Activated T-cell treated with anti-CD3 and anti-CD28 coated beads, Interleukin-2, amount 50 U/mL, for 48 hours (primary cell): ENCODE measurements around the gene SUMO3.

Source experiments
- DNase-seq, 2 experiments: peaks; one replicate each; pipeline ENCODE4 v3.0.0-alpha.2; 2020

SUMO3 gene

DNA sequence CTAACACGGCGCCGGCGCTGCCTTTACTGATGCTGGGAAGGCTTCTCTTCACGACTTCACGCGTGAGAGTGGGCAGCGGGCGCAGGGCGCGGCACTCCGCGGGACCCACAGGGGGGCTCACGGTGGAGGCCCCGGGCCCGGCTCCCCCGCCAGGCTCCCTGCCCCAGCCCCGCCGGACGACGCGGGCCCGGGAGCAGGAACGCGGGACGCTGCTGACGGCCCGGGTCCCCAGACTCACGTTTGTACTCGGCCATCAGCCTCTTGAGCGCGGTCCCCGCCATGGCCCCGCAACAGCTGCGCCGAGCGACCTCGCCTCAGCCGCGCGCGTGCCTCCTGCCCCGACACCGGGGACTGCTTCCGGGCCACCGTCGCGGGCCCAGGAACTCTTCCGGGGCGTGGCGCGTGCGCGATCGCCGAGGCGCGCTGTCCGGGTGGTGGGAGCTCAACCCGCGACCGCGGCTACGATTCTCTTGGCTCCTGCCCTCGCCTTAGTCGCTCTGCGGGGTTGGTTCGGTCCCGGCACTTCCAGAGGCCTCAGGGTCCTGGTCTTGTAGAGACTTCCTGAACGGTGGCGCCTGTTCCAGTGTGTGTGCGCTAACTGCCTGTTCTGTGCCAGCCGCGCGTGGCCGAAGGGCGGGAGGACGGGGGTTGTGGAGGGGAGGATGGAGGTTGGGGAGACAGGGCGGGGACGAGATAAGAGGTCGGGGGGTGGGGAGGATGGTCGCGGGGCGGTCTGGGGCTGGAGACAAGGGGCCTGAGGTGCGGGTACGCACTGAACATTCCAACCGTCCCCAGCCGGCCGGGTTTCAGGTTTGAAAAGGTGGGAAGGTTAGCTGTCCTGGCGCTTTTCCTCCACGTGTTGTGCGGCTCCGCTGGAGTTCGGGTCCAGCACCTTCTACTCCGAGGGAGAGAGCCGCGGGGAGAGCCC, 16.1 kb downstream of the SUMO3 start, which contains the start of gene UBE2G2:
Gene UBE2G2 (minus strand): TSS at position 353 of the 928 bp plus-strand sequence. CDS start 72 bp downstream, at position 281.
- peak; percentile 90 to 93 for DNase-seq

DNA sequence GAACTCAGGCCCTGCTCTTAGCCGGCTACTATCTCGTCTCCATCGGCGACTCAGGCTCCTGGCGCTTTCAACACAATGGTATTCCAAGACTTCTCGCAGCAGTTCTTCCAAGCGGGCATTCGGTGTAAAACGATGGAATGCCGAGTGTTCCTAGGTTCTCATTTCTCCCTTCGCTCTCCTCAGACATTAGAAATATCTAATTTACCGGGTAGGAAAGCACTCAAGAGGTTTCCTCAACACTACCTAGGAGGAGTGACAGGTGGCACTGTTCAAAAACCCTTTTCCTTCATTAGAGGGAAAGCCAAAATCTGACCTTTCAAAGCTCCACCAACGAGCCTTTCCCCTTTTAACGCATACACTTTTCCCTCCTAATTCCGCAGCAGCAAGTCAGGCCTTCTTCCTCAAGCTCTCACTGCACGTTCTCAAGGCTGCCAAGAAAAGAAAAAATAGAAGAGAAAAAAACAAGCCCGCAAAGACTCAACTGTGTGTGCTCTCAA, 16.8 kb downstream of the SUMO3 start:
- DNase-seq, result peak in 1 of 2 experiments; percentile 27

DNA sequence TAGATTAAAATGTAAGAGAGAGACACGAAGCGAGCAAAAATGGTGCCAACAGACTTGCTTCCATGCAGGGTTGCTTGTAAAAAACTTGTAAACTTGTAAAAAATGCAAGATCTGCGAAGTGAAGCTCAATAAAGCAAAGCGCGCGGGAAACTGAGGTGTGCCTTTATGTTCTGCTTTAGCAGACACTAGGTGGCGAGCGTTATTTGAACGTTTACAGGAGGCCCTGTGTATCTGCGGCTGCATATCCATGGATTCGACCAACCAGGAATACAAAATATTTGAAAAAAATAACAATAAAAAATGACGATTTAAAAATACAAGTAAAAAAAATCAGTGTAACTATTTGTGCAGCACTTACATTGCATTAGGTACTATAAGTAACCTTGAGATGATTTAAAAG, 17.8 kb downstream of the SUMO3 start:
- no peak for DNase-seq

DNA sequence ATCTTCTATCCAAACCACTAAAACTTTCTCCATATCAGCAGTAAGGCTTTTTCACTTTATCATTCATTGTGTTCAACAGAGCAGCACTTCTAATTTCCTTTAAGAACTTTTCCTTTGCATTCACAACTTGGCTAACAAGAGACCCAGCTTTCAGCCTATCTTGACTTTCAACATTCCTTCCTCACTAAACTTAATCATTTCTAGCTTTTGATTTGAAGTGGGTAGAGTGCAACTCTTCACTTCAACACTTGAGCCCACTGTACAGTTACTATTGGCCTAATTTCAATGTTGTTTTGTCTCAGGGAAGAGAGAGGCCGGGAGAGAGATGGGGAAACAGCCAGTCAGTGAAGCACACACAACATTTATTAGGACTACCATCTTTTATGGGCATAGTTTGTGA, 18.2 kb downstream of the SUMO3 start:
- no peak for DNase-seq

DNA sequence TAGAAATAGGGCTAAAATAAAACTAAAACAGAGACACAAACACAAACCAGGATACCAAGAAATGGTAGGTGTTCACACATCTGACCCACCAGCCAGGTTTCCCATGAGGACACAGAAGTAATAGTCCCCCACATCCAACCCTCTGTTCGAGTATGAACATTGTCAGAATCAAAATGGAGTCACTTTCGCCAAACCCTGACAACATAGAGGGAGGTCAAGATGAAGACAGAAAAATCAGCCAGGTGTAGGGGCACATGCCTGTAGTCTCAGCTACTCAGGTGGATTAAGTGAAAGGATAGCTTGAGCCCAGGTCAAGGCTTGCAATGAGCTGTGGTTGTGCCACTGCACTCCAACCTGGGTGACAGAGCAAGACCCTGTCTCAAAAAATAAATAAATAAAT, 20.1 kb downstream of the SUMO3 start:
- DNase-seq, result no peak

DNA sequence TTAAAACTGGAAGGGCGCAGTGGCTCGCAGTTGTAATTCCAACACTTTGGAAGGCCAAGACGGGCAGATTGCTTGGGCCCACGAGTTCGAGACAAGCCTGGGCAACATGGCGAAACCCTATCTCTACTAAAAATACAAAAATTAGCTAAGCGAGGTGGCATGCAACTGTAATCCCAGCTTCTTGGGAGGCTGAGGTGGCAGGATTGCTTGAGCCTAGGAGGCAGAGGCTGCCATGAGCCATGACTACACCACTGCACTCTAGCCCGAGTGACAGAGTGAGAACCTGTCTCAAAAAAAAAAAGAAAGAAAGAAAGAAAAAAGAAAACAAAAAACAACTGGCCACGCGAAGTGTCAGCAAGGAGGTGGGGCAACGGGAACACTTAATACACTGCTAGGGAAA, 22.5 kb downstream of the SUMO3 start:
- no peak for DNase-seq

DNA sequence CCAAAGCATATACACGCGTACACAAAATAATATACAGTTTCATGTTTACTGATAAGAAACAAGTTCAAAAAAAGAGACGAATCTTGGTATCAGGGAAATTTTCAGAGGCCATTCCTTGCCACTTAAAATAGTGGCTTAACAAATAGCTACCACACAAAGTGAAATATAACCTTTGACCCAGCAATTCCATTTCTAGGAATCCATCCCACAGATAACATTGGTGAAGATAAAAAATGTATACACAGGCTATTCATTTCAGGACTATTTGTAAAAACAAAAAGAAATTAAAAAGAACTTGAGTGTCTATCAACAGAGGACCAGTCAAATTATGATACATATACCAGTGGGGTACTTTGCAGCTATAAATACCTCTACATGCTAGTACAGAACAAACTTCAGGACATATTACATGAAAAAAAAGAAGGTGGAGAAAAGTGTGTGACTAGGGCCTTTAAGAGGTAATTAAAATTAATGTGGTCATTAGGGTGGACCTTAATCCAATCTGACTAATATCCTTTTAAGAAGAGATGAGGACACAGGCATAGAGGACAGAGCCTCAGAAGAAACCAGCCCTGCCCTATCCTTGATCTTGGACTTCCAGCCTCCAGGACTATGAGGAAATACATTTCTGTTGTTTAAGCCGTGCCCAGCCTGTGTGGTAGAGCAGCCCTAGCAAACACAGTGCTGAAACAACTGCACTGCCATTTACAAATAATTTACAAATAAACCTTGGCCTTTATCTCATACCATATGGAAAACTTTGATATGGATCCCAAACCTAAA, 24.1 kb downstream of the SUMO3 start:
- DNase-seq, result no peak

DNA sequence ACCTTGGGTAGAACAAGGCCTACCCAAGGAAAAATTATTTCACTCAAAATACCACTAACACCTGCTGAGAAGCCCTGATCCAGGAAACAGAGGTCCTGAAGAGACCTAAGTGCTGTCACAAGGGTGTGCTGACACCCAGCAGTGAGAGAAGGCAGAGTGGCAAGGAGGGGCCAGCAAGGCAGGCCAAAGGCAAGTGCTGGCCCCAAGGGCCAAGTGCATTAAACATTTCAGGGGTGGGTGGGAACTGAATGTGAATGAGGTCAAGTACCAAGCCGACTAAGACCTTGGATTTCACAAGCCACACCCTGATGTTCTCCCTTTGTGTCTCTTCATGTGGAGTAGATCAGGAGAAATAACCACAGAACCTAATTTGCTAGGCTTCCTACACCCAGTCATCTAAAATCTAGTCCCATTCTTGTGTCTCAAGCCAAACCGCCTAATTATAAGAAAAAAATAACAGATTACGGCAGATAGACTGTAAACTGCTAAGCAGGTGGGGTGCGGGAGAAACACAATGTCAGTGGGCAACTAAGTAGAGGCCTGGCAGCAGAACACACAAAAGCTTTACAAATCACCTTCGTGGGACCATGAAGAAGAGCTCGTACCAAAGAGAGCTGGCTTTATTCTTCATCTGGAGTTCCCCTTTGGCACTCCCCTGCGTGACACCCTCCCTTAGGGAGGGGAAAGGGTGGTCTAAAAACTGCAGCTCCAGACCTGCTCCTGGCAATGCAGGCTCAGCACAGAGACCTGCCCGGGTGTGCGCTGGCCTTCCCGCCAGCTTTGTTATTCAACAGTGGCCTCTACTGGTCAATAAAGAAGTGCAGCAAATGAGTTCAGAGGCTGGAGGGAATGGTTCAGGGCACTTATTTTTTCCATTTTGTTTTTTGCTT, 24.9 kb downstream of the SUMO3 start:
- DNase-seq, result peak; percentile 48 to 56

DNA sequence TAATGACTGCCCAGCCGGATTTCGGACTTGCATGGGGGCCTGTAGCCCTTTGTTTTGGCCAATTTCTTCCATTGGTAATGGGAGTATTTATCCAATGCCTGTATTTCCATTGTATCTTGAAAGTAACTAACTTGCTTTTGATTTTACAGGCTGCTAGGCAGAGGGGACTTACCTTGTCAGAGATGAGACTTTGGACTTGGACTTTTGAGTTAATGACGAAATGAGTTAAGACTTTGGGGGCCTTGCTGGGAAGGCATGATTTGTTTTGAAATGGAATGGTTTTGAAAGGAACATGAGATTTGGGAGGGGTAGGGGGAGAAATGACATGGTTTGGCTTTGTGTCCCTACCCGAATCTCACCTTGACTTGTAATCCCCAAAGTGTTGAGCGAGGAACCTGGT, 25.9 kb downstream of the SUMO3 start:
- DNase-seq, result no peak

DNA sequence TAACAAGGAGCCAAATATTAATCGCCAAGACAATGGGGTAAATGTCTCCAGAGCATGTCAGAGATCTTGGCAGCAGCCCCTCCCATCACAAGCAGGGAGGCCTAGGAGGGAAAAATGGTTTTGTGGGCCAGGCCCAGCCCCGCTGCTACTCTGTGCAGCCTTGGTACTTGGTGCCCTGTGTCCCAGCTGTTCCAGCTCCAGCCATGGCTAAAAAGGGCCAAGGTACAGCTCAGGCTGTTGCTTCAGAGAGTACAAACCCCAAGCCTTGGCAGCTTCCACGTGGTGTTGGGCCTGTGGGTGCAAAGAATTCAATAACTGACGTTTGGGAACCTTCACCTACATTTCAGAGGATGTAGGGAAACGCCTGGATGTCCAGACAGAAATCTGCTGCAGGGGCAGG, 26.6 kb downstream of the SUMO3 start:
- no peak for DNase-seq

DNA sequence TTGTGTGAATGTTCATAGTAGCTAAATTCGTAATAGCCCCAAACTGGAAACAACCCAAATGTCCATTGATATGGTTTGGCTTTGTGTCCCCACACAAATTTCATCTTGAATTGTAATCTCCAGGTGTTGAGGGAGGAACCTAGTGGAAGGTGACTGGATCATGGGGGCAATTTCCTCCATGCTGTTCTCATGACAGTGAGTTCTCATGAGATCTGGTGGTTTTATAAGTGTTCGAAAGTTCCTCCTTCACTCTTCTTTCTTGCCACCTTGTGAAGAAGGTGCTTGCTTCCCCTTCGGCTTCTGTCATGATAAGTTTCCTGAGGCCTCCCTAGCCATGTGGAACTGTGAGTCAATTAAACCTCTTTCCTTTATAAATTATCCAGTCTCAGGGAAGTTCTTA, 27.5 kb downstream of the SUMO3 start:
- DNase-seq, result no peak

DNA sequence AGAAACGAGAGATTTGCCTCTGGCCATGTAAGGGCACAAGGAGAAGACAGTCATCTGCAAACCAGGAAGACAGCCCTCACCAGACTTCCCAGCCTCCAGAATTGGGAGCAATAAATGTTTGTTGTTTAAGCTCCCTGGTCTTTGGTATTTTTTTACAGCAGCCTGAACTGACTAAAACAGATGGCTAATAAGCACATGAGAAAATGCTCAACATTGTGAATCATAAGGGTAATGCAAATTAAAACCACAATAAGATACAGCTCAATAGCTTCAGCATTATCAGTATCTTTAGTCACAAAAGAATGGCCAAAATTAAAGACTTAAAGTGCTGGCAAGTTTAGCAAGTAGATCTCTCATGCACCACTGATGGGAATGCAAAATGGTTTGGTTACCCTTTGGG, 28.0 kb downstream of the SUMO3 start:
- no peak for DNase-seq

DNA sequence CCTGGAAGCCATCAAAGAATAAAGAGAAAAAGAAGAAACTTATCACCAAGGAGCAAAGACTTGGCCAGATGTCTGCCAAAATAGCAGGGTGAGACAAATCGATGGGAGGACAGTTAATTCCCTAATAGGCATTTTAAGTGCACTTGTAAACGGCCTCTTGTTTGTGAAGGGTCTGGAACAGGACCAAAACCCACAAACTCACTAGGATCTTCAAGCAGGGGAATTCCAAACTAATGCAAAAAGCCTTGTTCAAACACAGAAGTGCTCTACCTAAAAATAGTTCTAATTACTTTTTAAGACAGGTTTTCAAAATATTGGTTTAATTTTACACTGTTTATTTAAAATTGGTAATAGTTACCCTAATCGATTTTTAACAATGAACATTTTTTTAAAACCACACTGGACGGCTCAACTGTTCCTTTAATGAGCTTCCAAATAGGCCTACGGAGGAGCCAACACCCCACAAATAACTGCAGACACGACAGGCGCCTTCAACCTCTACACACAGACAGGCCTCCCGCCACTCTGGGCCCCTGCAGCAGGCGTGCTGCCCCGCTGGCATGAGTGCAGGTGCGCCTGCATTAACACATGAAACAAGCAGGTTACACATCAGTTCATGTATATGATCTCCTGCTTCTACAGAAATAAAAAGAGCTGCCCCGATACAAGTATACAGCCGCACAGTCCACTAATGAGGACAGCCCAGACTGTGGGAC, 32.1 kb downstream of the SUMO3 start:
- DNase-seq, result no peak

DNA sequence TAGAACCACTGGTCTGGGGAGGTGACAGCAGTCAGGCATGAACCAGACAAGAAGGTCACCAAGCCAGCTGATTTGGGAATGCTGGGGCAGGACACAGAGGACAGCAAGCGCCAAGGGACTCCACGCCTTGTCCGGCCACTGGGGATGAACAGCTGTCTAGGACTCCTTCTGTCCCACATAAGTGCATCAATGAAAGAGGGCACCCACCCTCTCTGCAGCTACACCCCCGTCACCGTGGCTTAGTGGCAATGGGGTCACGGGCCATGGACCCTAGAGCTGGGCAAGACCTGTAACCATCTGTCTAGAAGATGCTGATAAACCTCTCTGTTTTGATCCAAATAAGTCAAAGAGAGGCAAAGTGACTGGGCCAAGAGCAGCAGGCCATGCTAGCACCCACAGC, 33.1 kb downstream of the SUMO3 start:
- DNase-seq, result no peak

DNA sequence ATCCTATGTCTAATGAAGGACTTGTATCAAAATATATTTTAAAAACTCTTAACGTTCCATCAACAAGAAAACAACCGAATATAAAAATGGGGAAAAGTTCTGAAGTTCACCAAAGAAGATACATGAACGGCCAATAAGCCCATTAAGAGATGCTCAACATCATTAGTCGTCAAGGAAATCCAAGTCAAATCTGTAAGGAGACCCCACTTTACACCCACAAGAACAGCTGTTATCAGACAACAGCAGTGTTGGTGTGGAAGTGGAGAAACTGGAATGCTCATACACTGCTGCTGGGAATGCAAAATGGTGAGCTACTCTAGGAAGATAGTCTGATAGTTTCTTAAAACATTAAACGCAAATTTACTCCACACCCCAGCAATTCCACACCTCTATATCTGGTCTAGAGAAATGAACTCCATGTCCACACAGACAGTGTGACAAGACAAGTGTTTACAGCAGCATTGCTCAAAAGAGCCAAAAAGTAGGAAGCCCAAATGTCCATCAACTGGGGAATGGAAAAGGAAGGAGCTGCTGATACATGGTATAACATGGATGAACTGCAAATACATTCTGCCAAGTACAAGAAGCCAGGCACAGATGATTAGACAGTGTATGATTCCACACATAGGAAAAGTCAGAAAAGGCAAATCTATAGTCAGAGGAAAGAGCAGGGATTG, 34.7 kb downstream of the SUMO3 start:
- no peak for DNase-seq

DNA sequence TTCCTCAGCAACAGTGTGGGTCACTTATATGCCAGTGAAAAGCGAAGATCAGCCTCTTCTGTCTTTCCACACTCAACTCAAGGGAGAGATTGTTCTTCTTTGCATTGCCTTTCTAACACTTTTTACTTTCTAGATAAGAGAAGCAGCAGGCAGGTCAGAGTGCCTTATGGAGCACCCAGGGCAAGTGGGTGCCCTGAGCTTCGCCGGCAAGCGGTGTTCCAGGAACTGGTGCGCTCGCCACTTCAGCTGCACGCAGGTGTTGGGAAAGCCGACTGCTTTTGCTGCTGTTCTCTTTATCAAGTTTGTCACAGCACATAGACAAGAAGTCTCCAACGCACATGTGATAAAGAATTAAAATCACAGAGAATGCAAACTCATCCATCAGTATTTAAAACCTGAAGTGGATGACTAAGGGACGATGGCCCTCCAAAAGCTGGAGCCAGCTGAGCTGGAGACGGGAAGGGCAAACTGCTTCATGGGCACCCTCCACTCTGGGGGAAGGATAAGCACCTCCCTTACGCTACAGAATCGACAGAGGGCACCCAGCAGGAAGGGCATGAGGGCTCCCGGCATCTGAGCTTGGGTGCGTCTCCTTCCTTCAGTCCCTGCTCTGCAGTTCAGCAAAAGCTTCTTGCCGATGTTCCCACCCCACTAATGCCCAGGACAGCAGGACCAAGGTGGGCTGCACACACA, 36.9 kb downstream of the SUMO3 start:
- DNase-seq, result no peak

DNA sequence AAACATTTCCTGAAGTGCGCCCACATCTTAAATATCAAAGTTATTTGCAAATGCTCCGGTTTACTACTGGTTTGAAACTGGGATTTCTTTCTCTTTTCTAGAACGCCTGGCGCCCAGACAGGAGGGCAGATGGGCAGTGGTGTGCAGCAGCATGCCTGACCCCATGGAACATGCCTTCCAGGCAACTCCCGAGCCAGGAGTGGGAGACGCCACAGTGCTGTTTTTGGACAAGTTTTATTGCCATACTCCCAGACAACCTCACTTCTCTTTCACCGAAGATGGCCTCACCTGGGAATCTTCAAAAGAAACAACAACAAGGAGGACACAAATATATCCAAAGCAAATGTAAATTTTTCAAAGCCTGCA, 37.7 kb downstream of the SUMO3 start:
- DNase-seq, result no peak

DNA sequence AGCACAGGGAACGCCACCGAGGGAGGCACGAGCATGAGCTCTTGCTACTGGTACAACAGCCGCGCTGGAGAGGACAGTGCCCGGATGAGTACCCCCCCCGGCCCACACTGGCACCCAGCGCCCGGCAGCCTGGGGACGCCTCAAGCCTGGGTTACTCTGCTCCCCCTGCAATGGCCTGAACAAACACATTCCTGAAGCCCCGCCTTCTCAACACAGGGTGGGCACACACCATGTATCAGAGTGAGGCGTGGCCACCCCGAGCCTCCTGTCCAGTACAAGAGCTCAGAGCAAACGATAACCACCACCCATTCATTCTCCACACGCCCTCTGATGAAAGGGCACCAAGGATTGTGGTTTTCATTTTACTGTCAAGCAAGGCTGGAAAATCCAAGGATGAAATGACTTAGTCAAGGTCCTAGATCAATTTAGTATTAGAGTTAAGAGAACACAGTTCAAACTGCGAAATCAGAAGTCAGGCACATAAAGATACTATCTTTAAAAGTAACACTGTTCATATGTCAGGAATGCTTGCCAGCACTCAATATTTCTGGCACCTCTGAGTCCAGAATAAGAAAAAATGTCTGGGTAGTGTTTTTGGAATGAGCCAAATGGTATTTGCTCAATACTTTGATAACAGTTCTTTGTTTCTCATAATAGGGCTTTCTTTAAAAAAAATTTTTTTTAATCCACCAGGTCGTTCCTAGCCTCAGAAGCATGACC, 38.3 kb downstream of the SUMO3 start:
- DNase-seq, result no peak

DNA sequence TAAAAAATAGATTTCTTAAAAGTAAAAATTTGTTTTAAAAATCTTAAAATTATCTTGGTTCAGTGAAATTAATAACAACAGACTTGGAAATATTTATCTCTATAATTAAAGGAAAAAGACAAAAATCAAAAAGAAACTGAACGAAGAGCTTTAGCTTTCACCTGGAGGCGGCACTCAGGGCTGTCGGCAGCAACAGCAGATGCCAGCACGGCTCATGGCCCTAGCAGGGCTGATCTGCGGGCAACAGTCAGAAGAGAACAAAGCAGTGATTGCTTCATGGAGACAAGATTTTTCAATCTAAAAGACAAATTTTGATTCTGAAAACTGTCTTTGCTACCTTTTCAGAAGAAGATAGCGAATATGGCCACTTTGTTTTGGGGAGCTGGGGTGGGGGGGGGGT, 38.9 kb downstream of the SUMO3 start:
- DNase-seq, result no peak

DNA sequence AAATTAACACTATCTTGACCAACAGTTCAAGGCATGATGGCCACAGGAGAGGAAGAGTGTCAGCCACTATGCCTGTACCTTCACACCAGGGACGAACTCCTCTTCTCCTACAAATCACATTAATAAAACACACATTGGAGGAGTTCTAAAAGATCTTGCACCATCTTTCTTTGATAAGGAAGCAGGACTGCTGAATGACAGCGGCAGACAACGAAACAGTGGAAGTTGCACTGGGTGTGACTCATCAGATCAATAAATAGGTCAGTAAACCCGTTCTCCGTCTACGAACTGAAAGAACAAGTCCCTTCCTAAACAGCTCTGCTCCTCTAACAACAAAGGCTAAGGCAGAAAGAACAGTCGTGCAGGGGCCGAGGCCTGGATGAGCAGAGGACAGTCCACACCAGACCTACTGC, 39.4 kb downstream of the SUMO3 start:
- DNase-seq, result no peak
